Panc1 (cell line): Measurements from ENCODE around the gene EID2B. TPM values are rescaled to one million over a fixed set of nuclear protein-coding genes. Genes with fewer than 3 reads are reported as not detected.

Source experiments
- ATAC-seq: fragments of 200-7000 bp; cut with Tn5 transposase; 2 replicates; pipeline ENCODE4 v1.9.1; 2020; ENCODE audit warnings: mild to moderate bottlenecking, moderate library complexity
- BruUV-seq: library from RNA; stranded (reverse); fragments of 400-500 nt; replicated peaks from 2 replicates; lab custom pipeline; 2021; lab: Mats Ljungman, UMichigan
- CTCF ChIA-PET: fragments of 300-600 bp; sonication (Branson Sonifier 250); formaldehyde crosslinking; loops from one replicate; lab custom pipeline; 2022; ENCODE audit warnings: antibody characterized with exemption; lab: Charles Lee
- POLR2A ChIA-PET: fragments of 300-600 bp; sonication (Branson Sonifier 250); formaldehyde crosslinking; loops from one replicate; lab custom pipeline; 2022; ENCODE audit warnings: antibody characterized with exemption; lab: Charles Lee
- DNase-seq: peaks from one replicate; pipeline ENCODE4 v3.0.0-alpha.2; 2010; ENCODE audit warnings: low read depth, low spot score
- H3K27ac ChIP-seq: 2 replicates; pipeline ENCODE4 v1.5.1; 2011; ENCODE audit warnings: mild to moderate bottlenecking, low read length, inconsistent platforms
- H3K27me3 ChIP-seq: fragments of 200-500 bp; sonication (Bioruptor generic); 2 replicates; pipeline ENCODE4 v1.6.0; 2014; ENCODE audit warnings: low read length, inconsistent platforms; ENCODE audit not compliant: control insufficient read depth, insufficient read depth
- H3K36me3 ChIP-seq: fragments of 200-500 bp; sonication (Bioruptor generic); 2 replicates; pipeline ENCODE4 v1.5.1; 2014; ENCODE audit warnings: inconsistent platforms, mild to moderate bottlenecking, low read length, moderate library complexity; ENCODE audit not compliant: control insufficient read depth, insufficient read depth
- H3K4me1 ChIP-seq: 2 replicates; pipeline ENCODE4 v1.5.1; 2011; ENCODE audit warnings: inconsistent platforms, mild to moderate bottlenecking, low read length, moderate library complexity; ENCODE audit not compliant: control insufficient read depth, insufficient read depth
- H3K4me3 ChIP-seq, 2 experiments: 2 replicates each; pipeline ENCODE4 v1.5.1; 2011 to 2012; ENCODE audit warnings: low read depth in 2 of 2, low read length in 2 of 2, mild to moderate bottlenecking in 2 of 2, inconsistent platforms in 1 of 2, moderate library complexity in 1 of 2
- H3K9me3 ChIP-seq: fragments of 200-500 bp; sonication (Bioruptor generic); 2 replicates; pipeline ENCODE4 v1.5.1; 2014; ENCODE audit warnings: low read depth, mild to moderate bottlenecking, inconsistent platforms, low read length, moderate library complexity; ENCODE audit not compliant: control insufficient read depth, insufficient read depth
- CTCF ChIP-seq: fragments of 450-650 bp; IDR thresholded peaks from 2 replicates; pipeline ENCODE4 v1.5.1; 2017; ENCODE audit warnings: mild to moderate bottlenecking
- POLR2AphosphoS5 ChIP-seq: IDR thresholded peaks from 2 replicates; pipeline ENCODE4 v1.6.1; 2012; ENCODE audit warnings: mild to moderate bottlenecking, low read depth, low read length, moderate library complexity
- REST ChIP-seq, 2 experiments: IDR thresholded peaks; 2 replicates each; pipeline ENCODE4 v1.6.1; 2011 to 2012; ENCODE audit warnings: low read depth in 2 of 2, control low read depth in 1 of 2, low read length in 1 of 2, mild to moderate bottlenecking in 1 of 2, moderate library complexity in 1 of 2; ENCODE audit not compliant: insufficient read depth in 1 of 2
- SIN3A ChIP-seq: IDR thresholded peaks from 2 replicates; pipeline ENCODE4 v1.6.1; 2012; ENCODE audit warnings: low read depth, mild to moderate bottlenecking, low read length, moderate library complexity, borderline replicate concordance; ENCODE audit not compliant: insufficient read depth
- TCF7L2 ChIP-seq: IDR thresholded peaks from 2 replicates; pipeline ENCODE4 v1.6.1; 2011; ENCODE audit warnings: mild to moderate bottlenecking, low read depth, low read length, inconsistent platforms
- in situ Hi-C: cut with HindIII; loops from 2 replicates; pipeline ENCODE4 v1.10.0; 2016; ENCODE audit warnings: low sequenced_read_pairs, low pct_unique_long_range_greater_than_20kb
- intact Hi-C: fragments of 100-400 bp; cut with micrococcal nuclease; formaldehyde crosslinking; loops from one replicate; pipeline ENCODE4 v1.10.0; 2022; ENCODE audit not compliant: unreplicated experiment
- total RNA-seq: library from RNA; stranded (reverse); gene quantifications from one replicate; pipeline ENCODE4 v1.2.1, GENCODE V29; 2021; ENCODE audit not compliant: unreplicated experiment

EID2B gene
- total RNA-seq, 1 experiment from 2014 or later: 37.7 TPM

GRCh38 chr19:39533791-39534190 lies 1.1 kb upstream of the EID2B start:
- no peak overlapping the region for H3K27ac ChIP-seq
- in situ Hi-C loops: no loop called here
- H3K4me3 ChIP-seq: no peak overlapping the region
- ATAC-seq: no peak
- no peaks in the 10 kb centered on the region for H3K9me3 ChIP-seq
- ChIA-PET CTCF (interaction anchor here (0.6 to 6.8 kb wide), 28 partner anchors 8 to 437 kb away, joined by 3 to 193 read pairs (median 12); partner anchors contain the start of genes DLL3, PSMC4, RPS16 and SELENOV), POLR2A (interaction anchor here (0.6 to 11.8 kb wide), 20 partner anchors 13 to 300 kb away, joined by 3 to 196 read pairs (median 5); partner anchors contain the start of genes DYRK1B, RPS16, SUPT5H and TIMM50)
- TF ChIP-seq TCF7L2 (no peak), CTCF (no peak), SIN3A (no peak), POLR2AphosphoS5 (no peak), REST (IDR thresholded peaks at IDR 0.05; ENCODE audit: insufficient read depth in 1 of 2, low read depth in 2 of 2, low read length in 1 of 2) (no peak)
- no peak for DNase-seq
- peaks cover 29% of the 10 kb centered on the region for H3K4me1 ChIP-seq
- H3K27me3 ChIP-seq: no peaks in the 10 kb centered on the region
- no TSS peak for BruUV-seq
- intact Hi-C loops: loop anchor here (2.0 kb wide), 1 partner anchor 35 kb away; the partner anchor contains the start of gene DLL3
- no peaks in the 10 kb centered on the region; the same call in 1 of the 2 replicates for H3K36me3 ChIP-seq

GRCh38 chr19:39533003-39533512 lies 406 bp upstream of the EID2B start:
- no peaks in the 10 kb centered on the region for H3K27me3 ChIP-seq
- H3K9me3 ChIP-seq: no peaks in the 10 kb centered on the region
- POLR2A ChIA-PET: interaction anchor here (0.5 to 11.8 kb wide), 30 partner anchors 9 to 438 kb away, joined by 3 to 196 read pairs (median 6); partner anchors contain the start of genes DLL3, DYRK1B, FBL and PSMC4
- ATAC-seq: peak; percentile 32
- H3K4me1 ChIP-seq: peaks cover 25% of the 10 kb centered on the region
- BruUV-seq: no TSS peak
- TF ChIP-seq TCF7L2 (no peak), POLR2AphosphoS5 (no peak), CTCF (no peak), SIN3A (no peak), REST (IDR thresholded peaks at IDR 0.05; ENCODE audit: insufficient read depth in 1 of 2, low read depth in 2 of 2, low read length in 1 of 2) (no peak)
- peak overlapping the region; percentile 35 to 56 for H3K4me3 ChIP-seq
- H3K27ac ChIP-seq: peak overlapping the region; percentile 80
- CTCF ChIA-PET: interaction anchor here (0.6 to 6.8 kb wide), 42 partner anchors 8 to 438 kb away, joined by 3 to 193 read pairs (median 8); partner anchors contain the start of genes DLL3, DYRK1B, MED29 and PAF1
- no peak for DNase-seq
- H3K36me3 ChIP-seq: no peaks in the 10 kb centered on the region
- intact Hi-C loops (loop anchor here (2.0 kb wide), 1 partner anchor 34 kb away; the partner anchor contains the start of gene DLL3), in situ Hi-C loops (no loop called here)
